Fibroblast of skin of back (primary cell): Measurements from ENCODE around the gene ZNF76. TPM values are rescaled to one million over a fixed set of nuclear protein-coding genes. Genes with fewer than 3 reads are reported as not detected.

ENCODE experiments used
- DNase-seq: peaks from one replicate; pipeline ENCODE4 v3.0.0-alpha.2; 2013
- polyA plus RNA-seq, 2 experiments: library from polyadenylated mRNA; unstranded; fragments of 120-200 nt; gene quantifications; one replicate each; pipeline ENCODE4 v1.2.1, GENCODE V29; 2013; ENCODE audit not compliant: insufficient read length in 2 of 2

ZNF76 gene
- 16.2 TPM for polyA plus RNA-seq (2013, experiment 1 of 2; ENCODE audit: insufficient read length)
- 12.9 TPM for polyA plus RNA-seq (2013, experiment 2 of 2; ENCODE audit: insufficient read length)

DNA sequence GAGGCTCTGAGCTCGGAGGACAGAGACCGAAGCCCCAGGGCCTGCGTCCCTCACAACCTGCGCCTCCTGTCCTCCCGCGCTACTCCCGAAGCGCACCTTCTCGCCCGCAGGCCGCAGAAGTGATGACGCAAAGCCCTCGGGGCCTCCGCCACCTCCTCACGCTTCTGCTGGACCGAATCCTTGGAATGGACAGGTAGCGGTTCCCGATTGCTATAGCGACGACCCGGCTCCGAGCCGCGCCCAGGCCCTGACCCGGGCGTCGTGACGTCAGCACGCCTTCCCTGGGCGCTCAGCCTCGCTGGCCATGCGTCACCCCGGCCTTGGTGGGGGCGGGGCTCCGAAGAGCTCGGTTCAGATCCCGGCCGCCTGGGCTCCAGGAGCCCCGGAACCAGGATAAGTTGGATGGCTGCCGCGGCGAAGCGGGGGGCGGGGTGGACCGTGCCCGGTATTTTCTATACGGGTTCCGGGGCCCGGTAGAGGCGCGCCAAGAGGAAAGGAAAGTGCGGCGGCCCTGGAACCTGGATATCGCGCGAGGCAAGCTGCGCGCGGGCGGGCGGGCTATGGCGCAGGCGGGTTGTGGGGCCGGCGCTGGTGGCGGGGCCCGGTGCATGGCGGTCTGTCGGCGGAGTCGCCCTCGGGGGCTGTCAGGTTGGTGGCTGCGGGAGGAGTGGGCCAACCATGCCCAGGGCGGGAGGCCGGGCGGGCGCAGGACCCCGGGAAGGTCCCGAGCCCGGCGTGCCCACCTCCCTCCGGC is at the start of gene ZNF76:
Gene ZNF76, plus strand, starts transcription at position 542 of the 754 bp plus-strand sequence. CDS start 21,417 bp downstream, outside the sequence.
- peak; percentile 96 for DNase-seq

DNA sequence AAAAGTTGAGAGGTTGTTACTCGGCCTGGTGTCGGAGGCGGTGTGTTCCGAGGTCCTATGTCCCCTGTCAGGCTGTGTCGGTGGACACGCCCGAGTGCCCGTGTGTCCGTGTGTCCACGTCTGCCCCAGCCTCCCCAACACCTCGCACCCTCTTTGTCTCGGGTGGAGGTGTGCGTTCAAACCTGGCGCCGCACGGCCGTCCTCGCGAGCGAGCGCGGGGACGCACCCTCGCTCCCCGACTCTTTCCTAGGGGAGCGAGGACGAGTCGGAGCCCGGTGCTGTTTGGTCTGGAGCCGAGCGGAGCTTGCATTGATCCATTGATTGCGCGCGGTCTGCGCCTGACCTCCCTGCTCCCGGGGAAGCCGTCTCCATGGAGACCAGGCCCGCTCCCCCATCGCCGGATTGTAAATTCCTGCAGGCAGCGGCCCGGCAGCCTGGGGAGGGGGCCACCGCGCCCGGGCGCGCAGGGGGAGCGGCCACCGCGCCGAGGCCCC is 46.2 kb upstream of the ZNF76 start:
- DNase-seq: no peak

DNA sequence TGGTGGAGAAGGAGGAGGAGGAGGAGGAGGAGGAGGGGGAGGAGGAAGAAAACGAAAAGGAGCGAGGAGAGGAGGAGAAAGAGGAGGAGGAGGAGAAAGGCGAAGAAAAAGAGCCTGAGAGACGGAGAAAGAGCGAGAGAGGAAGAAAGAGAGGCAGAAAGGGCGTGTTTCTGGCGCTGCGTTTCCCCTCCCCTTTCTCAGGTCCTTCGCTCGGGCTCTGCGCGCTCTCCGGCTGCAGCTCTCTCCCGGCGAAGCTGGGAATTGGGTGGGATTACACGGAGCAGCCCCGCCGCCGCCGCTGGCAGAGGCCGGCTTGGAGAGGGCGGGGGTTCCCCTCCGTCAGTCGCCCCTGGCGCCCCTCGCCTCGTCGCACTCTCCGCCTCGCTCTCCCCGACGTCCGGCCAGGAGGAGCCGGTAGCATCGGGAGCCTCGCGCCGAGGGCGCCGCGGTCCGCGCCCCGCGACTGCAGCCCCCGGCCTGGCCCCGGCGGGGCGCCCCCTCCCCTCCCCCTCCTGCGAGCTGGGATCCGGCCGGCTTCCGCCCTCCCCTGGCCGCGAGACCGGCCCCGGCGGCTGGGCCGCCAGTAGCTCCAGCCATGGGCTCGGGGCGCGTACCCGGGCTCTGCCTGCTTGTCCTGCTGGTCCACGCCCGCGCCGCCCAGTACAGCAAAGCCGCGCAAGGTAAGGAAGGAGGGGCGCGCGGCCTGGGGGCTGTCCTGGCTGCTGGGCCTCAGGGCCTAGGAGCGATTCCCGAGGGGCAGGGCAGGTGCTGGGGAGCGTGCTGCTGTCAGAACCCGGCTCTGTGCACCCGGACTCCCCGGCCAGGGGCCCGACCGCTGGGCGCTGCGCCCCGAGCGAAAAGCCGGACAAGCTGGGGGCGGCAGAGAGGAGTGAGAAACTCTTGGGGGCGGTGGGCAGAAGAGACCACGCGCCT is 45.4 kb upstream of the ZNF76 start, which contains the start of gene SCUBE3:
Gene SCUBE3, plus strand, starts transcription at position 133 of the 933 bp plus-strand sequence. Its CDS starts 463 bp downstream, at position 596.
- peak; percentile 70 for DNase-seq

DNA sequence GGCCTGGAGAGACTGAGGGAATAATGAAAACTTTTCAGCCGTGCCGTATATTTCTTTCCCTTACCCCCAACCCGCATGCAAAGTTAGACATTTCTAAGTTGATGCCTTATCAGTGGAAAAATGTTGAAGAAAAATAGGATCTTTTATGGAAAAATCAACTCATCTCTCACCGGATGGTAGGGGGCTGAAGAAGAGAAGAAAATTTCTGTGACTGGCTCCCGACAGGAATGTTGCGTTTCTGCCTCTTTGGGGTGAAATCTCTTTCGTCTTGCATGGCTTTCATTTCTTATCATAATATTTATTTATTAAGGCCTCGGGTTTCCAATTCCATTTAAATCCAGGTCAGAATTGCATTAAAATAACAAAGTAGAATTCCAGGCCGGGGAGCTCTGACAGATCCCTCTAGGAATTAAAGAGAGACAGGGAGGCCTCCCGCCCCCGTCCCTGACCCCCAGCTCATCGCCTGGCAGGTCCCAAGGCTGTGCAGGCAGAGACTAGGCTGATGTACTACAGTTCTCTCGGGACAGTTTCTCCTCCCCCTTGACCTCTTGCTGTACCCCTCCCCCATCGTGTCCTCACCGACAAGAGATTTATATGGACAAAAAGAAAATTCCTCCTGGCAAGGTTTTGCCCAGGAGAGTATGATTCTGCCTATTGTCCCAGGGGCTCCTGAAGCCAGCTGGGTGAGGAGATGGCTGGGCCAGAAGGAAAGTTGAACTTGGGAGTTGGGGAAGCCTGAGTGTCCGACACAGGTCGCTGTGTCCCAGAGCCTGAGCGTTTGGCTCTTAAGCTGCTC is 44.5 kb upstream of the ZNF76 start:
- peak; percentile 77 for DNase-seq

DNA sequence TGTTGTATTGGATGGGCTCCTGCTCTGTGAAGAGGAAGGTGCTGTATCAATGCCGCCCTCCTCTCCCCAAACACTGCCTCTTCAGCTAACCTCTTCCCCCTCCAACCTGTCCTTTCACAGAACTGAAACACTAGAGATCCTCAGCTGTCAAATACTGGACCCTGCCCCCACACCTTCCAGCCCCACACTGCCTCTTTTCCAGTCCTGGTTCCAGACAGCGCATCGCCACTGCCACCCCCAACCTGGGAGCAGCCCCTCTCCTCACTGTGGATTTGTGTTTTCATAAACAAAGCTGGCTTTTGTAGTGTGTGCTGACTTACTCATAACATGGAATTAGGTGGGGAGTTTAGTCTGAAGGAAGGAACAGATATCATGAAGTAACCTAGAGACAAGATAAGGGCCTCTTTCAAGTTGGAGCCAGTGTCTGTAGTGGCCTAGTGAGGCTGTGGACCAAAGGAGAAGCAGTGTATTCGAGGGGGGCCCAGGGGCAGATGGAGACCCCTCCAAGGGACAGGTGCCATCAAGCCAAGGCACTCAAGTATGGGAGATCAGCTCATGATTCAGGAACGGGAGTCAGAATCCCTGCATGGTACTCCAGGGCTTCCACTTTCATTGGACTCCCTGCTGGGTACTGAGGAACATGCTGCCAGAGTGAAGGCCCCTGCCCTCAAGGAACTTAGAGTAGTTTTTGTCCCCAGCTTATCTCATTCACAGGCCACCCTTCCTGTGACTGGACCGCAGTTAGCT is 43.7 kb upstream of the ZNF76 start:
- DNase-seq: no peak

DNA sequence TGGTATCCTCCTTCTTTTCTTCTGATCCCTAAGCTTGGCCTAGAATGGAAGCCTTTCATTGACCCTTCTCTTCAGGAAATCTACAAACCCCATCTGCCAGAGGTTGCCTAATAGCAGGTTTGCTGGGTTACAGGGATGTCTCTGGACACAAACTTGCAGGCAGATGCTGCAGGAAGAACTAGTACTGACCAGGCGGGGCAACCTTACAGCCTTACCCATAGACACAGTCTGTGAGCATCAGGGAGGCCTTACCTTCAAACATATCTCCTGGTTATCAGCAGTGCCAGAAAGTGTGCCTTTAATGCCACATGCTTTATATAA is 43.2 kb upstream of the ZNF76 start:
- no peak for DNase-seq

DNA sequence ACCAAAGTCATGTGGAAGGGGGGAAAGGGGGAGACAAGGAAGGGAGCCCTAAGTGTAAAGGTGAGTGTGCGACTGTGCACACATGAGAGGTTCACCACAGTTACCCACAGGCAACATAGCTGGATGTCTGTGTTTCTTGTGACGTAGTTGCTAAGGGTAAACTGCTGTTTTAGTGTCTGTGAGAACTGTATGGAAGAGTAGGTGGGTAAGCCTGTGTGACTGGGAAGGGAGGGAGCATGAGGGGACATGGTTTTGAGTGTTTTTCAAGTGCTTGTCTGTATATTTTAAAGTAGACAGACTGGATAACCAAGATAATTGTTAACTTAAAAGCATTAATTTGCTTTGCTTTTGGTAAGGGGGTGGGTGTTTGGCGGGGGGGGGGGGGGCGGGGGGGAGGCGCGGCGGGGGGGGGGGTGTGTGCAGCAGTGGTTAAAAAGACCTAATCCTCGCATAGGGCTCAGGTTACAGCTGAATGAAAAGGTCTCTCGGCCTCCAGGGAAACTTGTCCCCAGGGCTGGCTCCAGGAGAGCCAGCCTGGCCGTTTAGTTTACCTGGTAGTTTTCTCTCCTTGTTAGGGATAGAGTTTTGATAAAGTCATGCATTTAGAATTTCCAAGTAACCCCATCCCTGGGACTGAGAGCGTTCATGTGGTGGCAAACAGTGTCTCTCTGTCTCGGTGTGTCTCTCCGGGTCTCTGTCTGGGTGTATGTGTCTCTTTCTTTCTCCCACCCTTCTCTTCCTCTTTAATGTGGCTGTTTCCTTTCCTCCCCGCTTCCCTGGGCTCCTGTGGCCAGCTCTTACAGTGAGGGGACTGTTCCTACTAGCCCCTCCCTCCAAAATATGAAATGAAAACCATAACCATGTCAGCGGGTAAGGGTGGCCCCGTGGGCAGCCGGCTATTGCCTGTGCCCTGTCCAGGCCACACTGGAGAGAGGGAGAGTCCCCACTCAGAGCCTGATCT is 42.4 kb upstream of the ZNF76 start:
- no peak for DNase-seq

DNA sequence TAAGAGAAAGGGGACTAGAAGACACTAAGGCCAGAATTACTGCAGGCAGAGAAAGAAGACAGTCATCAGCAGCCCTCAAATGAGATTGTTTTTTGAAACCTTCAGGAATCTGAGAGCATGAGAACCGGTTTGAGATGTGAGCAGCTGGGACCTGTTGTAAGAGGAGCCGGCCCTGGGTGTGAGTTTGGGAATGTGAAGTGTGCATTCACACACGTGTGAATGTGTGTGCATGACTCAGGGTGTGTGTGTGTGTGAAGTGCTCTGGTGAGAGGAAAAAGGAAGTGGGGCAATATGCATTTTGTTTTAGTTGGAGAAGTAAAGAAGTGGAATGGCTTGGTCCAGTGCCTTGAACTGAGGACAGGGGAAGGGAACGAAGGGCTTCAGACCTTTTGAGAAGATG is 41.5 kb upstream of the ZNF76 start:
- peak; percentile 51 for DNase-seq

DNA sequence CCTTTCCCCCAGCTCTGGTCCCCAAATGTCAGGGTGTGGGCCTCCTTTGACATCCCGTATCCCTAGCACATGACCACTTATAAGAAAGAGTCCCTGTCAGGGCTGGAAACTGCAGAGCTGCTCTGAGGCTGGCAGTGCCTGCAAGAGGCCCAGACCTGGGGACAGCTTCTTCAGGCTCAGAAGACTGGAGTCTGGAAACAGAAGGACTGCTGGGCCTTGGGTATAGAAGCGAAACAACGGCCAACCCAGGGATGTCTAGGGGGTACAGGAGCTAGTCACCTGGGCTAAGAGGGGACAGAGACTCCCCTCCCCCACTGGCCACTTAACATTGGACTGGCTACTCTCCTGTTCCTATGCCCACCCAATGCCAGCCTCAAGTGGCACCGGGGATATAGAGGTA is 41.1 kb upstream of the ZNF76 start:
- DNase-seq: no peak

DNA sequence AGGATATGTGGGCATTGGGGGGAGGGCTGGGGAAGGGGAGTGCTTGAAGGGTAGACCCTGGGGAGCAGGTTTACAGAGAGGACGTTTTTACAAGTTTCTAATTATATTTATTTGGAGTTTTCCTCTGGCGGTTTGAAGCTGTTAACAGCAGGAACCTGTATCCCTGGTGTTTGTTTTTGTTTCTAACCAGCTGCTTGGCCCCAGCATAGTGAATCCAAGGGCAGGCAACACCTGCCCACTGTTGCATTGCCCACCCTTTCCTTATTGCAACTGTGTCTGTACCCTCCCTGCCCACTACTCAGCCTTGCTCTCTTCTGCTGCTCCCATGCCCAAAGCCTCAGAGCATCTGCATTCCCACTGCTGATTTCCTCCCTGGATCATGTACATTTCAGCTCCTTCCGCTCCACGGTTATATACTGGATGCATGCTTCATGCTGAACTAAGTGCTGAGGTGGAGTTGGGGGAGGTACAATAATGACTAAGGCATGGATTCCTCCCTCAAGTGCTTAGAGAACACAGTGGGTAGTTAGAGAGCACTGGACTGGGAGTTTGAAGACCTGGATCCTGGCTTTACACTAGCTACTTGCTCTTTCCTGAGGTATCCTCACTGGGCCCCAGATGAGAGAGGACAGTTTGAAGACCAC is 39.7 kb upstream of the ZNF76 start:
- DNase-seq: peak; percentile 43

DNA sequence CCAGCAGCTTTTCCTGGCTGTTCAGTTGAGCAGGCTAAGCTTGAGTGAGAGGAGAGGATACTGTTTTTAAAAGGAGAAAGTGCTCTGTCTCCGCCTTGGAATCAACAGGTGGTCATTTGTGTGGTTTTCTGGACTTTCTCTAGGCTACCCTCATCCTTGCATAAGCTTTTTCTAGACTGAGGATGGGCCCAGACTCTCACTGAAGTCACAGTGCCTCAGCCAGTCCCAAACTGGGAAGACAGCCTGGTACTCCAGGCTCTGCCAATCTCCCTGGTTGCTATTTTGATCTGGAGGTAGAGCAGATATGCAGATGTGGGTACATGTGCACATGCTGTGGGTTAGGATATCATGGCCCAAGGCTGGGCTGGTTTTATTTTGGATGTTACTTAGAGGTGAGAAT is 38.8 kb upstream of the ZNF76 start:
- DNase-seq: no peak

DNA sequence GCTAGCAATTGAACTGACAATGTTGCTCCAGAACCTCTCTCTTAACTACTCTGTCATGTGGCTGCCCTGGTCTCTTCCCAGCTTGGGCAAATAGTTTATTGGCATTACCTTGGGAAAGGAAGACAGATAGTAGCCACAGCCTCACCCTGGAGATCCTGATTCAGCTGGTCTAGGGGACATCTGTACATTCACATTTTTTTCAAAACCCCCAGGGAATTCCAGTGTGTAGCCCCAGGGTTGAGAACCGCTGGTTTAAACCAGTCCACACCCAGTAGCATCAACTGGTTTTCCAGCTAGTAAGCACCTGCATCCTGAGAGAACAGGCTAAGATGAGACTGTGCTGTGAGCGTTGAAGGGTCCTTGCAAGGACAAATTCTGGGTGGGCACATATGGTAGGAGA is 36.1 kb upstream of the ZNF76 start:
- DNase-seq: no peak

DNA sequence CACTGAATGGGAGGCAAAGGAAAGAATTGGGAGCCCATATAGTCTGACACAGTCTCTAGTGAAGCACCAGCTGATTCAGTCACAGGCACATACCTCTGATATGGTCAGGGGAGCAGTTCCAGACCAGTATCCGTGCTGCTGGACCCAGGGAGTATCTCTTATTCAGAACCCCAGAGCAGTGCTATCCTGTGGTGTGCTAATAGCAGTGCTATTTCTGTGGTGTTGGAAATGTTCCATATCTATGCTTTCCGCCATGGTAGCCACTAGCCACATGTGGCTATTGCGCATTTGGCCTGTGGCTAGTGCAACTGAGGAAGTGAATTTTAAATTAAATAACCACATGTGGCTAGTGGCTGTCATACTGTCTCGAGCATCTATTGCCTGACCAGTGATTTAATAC is 34.8 kb upstream of the ZNF76 start:
- DNase-seq: no peak

DNA sequence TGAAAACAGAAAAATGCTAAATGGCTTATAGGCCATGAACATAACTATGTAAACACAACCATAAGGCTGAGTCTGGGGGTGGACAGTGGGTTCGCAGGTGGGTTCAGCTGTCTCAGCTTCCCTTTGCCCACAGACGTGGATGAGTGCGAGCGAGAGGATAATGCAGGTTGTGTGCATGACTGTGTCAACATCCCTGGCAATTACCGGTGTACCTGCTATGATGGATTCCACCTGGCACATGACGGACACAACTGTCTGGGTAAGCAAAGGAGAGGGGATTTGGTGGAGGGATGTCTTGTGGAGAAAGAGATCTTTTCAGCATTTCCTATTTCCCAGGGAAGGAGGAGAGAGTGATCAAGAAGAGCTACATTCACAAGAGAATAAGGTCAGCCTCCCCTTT is 31.1 kb upstream of the ZNF76 start:
- no peak for DNase-seq

DNA sequence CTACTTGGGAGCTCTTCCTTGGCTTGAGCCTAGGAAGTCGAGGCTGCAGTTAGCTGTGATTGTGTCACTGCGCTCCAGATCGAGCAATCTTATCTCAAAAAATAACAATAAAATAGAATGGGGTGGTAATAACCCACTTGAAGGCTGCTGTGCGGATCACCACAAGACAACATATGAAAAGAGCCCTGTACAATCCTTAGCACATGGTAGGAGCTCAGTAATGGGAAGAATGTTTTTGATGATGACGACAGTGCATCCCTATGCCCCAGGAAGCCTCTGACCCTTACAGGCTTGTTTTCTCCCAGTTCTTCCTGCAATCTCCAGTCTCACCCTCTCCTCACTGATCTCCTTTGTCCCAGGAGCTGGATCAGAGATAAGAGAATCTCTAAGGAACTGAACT is 30.2 kb upstream of the ZNF76 start:
- DNase-seq: peak; percentile 32

DNA sequence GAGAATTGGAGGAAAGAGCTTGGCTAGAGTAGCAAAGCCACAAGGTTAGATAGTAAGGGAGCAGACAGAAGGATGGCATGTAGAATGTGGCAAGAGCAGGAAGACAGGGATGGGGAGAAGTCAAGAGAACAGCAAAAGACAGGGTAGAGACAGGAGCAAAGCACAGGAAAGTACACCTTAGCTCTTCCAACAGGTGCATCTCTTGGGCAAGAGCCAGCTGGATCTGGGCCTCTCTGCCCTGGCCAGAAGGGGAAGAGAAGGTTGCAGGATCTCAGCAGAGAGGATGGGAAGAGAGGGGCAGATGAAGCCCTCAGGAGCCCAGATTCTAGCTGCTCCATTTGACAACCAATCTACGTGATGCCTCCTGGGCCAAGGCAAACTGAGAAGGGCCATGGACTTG is 29.0 kb upstream of the ZNF76 start:
- DNase-seq: no peak

DNA sequence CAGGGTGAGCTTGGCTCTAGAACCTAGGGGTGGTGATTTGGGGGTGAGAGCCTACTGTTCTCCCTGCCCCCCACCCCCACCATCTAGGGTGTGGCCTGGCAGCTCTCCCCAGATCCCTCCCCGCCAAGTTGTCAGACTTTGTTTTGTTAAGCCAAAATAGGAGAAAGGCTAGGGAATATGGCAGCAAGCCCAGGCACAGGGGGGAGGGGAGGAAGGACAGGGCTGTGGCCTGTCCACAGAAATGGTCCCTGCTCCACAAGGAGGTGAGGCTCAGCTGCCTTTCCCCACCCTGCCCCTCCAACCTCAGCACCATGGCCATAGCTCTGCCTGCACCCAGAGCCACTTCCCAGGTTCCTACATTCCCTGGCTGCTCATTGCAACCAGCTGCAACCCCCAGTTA is 28.6 kb upstream of the ZNF76 start:
- peak; percentile 59 for DNase-seq

DNA sequence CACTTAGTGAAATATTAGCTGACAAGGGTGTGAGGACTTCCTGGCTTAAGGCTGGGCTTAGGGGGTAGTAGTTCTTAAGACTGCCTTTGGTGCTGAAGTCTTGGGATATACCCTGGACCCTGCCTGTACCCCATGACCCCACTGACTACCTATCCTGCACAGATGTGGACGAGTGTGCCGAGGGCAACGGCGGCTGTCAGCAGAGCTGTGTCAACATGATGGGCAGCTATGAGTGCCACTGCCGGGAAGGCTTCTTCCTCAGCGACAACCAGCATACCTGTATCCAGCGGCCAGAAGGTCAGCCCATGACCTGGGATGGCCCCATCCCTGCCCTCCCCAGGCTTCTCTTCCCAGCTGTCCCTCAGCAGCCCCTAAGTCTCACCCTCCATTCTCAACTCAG is 28.0 kb upstream of the ZNF76 start:
- DNase-seq: no peak

DNA sequence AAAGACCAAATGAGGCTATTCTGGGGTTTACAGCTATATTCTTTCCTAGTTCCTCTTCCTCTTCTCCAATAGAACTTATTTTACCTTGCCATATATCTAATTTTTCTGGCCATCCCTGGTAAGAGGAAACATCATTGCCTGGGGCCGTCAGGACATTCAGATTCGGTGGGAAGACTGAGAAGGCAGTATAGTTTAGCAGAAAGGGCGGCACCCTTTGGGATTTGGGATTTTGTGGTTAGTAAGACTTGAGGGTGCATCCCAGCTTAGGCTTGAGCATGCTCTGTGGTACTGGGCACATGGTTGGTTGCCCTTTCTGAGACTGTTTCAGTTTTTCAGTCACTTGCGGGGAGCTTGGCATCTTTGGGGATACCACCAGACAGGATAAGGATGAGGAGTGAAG is 24.6 kb upstream of the ZNF76 start:
- DNase-seq: no peak

DNA sequence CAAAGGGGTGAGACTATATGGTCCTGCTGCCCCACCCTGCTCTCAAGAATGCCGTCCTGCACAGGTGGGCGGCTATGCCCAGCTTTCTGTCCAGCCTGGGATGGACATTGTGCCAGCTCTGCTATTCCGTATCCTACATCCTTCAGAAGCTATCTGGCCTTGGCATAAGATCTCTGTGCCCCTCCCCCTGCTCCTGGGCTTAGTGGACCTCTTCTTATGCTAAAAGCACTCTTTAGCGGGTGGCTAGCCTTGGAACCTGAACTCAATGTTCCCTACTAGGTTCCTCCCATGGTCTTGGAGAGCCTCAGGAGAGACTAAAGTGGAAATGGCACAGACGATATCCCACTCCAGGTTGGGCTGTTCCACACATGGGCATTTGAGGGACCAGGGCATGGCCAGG is 23.3 kb upstream of the ZNF76 start:
- DNase-seq: no peak
